GM18519 (cell line): ENCODE data around the gene ZNF862.
"Not testable (repeated sequence)": the region's sequence is repeated elsewhere in the genome, so short reads cannot be mapped to it uniquely, and the experiment has no call there.

ENCODE experiments used
- ATAC-seq: cut with Tn5 transposase; IDR thresholded peaks from one replicate; pipeline ENCODE4 v1.9.1; 2021; ENCODE audit warnings: mild to moderate bottlenecking, moderate library complexity; ENCODE audit not compliant: unreplicated experiment, low FRiP score

The ZNF862 gene

DNA sequence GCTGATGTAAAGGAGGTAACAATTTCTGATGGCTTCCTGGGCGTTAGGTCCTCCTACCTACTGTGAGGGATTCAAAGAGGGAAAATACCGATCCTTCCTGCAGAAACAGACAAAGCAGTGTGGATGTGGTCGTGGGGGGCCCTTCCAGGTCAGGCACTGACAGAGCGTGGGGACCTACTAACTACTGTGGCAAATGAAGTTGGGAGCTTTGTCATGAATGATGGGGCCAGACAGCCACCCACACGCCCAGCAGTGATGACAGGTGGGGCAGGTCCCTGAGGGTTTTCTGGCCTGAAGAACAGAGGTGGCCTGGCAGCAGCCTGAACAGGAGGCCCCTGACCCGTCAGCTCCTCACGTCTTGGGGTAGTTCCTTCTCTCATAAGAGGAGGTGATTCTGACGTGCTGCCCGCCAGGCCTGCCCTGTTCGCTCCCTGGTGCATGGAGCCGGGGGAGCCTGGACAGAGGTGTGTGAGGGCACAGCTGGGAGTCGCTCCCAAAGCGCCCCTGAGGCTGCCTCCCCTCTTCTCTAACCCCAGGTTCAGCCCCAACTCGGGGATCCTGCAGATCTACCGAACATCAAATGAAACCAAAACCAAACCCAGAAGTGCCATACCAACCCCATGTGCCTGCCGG, 39.8 kb downstream of the ZNF862 start:
- ATAC-seq, result no peak

DNA sequence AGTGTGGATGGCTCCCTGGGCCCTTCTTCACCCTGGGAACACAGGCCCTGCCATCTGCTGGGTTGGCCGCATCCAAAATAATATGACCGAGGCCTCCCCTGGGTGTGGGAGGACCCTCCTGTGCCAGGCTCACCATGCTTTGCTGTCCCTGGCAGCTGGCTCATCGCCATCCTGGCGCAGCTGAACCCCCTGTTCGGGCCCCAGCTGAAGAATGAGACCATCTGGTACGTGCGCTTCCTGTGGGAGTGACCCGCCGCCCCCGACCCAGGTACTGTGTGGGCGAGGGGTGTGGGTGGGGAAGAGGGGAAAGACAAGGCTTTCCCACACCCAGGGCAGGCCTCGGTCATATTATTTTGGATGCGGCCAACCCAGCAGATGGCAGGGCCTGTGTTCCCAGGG, 40.3 kb downstream of the ZNF862 start:
- ATAC-seq, result no peak

DNA sequence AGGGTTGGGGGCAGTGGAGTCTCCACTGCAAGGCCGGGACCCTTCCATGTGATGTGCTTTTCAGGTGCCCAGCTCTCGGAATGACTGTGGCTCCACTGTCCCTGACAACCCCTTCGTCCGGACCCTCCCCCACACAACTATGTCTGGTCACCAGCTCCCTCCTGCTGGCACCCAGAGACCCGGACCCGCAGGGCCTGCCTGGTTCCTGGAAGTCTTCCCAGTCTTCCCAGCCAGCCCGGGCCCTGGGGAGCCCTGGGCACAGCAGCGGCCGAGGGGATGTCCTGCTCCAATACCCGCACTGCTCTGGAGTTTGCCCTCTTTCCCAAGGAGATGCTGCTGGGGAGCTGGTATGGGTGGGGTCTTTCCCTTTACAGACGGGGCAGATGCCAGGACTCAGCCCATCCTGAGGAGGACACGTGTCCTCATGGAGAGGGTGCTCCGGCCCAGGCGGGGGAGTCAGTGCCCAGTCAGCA, 41.1 kb downstream of the ZNF862 start:
- ATAC-seq, result no peak

DNA sequence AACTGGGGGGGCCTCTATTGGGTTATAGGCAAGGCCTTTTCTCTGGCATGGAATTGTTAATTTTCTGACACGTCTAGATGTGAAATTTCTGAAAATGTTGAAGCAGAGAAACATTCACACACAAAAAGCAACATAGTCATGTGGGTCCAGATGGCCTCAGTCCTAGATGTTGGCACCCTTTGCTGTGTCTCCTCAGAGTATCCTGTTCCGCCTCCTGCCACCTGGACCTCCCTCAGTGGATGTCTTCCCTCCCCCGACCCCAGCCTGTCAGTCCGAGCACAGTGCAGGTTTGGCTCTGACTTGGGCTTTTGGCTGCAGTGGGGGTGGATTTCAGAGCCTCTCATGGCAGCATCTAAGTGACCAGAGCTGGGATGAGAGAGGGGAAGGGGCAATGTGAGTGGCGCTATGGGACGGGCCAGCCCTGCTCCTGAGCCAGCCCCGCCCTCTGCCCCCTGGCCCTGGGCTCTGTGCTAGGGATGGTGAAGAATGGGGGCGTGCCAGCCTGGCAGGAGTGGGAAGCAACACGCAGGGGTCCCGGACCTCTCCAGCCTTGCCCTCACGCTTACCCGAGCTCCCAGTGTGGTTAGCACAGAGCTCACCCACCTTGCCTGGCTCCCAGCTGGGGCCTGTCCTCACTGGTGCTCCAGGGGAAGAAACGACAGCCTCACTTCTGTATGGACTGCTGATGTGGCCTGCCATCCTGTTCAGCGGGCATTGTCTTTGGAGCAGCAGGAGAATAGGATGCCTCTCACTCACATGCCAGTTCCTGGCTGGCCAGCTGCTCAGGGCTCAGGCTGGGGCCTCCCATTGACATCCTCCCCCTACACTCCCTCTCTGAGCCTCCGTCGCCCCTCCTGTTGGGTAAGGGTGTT, 41.8 kb downstream of the ZNF862 start:
- no peak for ATAC-seq

DNA sequence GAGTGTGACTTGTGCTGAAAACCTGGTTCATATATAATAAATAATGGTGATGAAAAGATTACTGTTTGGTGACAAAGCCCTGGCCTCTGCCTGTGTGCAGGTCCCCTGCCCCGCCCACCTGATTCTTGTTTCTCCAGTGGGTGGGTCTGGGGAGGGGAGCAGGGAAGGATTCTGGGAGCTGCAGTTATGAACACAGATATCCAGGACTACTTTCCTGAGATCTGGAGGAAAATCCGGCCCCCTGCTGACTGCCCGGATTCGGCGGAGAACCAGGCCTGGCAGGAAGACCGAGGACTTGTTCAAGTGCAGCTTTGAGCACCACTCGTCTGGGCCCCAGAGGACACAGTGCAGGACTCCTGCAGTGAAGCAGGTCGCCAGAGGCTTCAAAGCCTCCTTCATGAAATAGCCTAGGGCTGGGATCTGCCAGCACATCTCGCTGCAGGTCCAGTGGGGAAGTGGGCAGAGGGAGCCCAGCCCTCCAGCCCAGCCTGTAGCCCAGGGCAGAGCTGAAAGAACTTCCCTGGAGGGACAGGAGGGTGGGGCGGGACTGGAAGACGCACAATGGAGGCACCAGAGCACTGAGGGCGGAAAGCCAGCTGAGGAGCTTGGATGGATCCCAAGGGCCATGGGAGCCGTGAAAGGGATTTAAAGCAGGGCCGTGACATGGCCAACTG, 42.6 kb downstream of the ZNF862 start:
- ATAC-seq, result no peak

DNA sequence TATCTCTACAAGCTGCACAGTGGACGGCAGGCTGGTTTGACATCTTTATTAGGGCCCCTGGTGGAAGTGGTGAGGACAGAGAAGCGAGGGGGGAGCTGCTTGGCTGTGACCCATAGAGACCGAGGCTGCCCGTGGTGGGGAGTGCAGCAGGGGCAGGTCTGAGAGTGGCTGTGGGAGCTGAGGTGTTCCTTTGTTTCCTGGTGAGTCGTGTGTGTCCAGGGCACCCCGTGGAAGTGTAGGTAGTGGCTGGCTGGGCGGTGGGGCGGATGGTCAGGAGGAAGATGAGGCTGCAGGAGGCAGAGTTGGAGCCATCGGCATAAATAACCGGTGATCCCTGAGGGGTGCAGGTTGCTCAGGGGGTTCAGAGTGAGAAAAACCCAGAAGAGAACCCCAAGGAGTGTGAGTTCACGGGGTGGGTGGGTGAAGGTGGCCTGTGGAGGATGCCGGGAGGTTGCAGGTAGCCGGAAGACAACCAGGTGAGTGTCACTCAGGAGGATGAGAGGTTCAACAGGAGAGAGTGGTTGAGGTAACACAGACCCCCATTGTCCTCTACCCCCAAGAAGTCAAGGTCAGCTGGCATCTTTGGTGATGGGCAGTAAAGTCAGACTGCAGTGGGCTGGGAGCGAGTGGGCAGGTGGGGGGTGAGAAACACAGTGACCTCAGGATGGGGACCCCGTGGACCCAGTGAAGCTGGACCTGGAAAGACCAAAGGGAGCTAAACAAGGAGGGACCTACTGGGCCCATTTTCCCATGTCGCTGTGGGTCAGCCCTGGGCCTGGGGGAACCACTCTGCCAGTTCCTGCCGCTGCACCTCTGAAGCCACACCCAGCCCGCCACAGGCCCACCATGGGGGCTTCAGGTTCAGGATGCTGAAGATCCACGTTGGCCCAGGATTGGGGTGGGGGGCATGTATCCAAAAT, 43.4 kb downstream of the ZNF862 start:
- no peak for ATAC-seq

DNA sequence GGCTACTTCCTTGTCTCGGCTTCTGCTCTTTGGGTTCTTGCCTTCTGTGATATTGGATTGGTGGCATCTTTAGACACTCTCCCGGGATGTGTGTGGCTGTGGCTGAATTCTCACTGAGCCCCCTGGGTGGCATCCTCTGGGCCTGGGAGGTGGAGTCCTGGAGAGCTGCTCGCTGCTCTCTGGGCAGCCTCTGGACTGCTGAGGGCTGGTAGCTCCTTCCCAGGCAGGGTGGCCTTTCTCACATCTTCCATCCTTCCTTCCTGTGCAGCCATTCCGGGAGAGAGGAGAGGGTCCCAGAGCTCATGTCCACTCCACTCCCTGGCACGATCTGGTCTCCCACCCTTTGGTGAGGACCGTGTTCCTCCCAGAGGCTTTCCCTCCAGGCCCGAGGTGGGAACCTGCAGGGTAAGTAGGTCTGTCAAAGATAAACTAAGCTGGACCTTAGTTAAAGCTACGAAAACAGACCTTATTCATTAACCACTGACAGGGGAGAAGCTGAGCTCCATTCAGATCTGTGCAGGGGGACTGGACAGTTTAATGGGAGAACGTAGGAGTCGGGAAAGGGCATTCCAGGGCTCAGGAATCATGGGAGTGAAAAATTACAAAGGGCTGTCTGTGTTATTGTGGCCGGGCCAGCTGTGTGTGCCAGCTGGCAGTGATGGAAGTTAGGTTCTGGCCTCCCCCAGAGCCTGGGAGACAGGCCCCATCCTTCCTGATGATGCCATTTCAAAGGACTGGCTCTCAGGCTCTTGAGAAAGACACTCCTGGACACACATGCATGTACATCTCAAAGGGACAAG, 44.3 kb downstream of the ZNF862 start:
- ATAC-seq, result no peak

DNA sequence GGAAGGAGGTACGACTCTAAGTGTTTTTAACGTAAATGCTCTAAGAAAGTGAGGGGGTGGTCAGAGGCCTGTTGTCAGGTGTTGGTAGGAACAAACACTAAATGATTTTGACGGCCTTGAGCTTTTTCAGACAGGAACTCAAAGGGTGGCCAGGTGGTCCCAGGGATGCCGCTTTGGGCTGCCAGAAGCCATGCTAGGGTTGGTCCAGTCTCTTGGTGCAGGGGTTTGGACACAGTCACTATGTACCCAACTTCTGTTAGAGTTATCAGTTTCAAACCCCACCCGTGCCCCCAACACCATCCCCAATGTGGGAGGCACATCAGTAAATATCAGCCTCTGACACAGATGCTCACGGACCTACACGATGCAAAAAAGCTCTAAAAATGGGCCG, 44.9 kb downstream of the ZNF862 start:
- no peak for ATAC-seq

DNA sequence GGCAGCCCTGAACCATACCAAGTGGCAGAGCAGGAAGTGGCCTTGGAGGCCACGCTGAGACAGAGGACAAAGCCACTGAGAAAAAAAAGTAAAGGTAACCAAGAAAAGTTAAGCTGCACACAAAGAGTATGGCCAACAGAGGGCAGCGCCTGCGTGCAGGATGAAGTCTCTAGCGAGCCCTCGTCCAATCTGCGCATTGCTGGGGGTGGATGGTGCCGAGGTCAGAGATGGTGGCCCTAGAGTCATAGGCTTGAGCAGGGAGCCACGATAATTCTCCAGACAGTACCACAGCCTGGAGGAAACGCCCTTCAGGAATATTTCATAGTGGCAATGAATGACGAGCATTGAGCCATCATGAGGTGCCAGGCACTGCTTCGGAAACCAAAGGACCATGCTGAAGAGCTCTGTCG, 45.3 kb downstream of the ZNF862 start:
- ATAC-seq, result peak; percentile 80

DNA sequence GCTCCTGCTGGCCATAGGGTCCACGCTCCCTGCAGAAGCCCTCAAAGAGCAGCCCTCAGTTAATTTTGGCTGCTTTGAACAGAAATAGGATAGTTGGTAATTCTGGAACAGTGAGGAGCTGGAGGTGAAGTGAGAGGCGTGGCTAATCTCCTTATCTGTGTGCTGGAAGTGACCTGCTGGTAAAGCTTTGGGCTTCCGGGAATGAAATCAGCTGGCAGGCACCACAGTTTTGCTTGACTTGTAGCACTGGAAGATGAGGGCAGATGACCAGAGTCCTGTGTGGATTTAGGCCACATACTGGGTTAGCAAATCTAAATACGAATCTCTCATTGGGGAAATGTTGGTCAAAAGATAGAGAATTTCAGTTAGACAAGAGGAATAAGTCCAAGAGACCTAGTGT, 45.8 kb downstream of the ZNF862 start:
- no peak for ATAC-seq

DNA sequence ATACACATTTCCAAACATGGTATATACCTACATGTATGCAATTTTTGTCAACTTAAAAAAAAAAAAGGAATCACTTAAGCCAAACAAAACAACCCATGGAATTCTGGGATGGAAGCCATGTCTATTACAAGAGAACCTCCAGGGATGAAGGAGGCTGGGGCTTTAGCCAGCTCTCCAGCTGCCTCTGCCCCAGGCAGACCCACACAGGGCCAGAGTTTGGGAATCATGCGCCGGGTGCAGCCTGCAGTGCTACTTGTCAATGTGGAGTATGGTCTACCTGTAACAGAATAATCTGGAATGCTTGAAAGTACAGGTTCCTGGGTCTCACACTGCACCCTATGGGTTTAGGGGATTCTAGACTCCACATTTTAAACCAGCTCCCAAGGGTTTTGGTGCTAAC, 46.4 kb downstream of the ZNF862 start:
- no peak for ATAC-seq

DNA sequence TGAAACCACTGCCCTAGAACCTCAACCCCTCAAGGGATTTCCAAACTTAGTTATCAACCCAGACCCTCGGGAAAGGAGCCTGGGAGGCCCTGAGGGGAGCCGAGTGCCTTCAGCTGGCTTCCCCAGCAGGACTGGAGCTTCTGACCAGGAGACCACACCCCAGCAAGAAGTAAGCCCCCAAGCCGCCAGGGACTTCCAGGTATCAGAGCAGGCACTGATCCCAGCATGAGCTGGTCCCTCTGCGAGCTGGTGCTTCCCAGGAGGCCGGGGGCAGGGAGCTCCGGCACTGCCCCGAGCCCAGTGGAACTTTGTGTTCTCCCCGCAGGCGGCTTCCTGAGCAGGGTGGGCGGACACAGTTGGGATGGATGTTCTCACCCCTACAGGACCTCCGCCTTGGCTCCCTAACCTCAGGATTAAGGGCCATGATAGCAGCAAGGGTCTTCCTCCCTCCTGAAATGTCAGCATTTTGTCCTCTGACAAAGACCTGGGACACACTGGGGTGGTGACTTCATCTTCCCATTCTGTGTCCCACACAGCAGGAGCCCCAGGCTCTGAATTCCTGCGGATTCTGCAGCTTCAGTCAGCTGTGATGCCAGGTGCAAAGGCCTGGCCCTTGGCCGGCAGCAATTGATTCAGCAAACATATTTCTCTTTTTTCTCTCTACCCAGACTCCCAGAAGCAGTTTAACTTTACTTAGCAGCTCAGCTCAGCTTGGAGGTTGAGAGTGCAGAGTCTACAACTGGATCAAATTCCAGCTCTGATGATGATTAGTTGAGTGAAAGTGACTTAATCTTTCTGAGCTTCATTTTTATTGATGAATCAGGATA, 47.2 kb downstream of the ZNF862 start:
- no peak for ATAC-seq

DNA sequence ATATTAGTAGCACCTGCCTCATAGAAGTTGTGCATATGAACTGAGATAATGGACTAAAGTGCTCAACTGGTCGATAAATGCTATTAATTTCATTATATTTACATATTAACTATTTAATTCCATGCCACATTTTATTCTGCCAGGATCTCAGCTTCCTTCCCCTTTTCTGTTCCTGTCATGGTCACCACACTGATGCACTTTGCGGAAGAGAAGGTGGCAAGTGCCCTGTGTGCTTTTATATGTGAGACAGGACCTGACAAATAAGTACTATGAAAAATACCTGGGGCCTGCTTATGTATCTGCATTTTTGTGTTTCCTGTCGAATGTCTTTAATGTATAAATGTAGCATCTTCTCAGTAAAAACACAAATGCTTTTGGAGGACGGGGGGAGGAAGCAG, 47.8 kb downstream of the ZNF862 start:
- ATAC-seq, result no peak

DNA sequence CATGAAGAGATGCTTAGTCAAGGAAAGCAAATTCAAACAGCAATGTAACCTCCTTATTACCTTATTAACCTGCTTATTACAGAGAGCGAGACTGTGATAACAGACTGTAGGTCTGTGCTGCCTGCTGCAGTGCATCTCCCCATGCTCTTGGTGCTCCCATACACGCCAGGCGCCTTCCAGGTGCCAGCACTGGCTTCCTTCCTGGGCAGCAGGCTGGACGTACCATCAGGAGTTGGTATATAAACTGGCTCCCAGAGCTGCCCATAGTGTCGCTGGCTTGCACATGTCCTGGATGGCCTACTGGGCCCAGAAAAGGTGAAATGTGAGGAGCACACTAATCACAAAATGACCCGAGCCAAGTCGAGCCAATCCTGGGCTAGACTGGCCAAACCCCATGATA, 49.1 kb downstream of the ZNF862 start:
- no peak for ATAC-seq

DNA sequence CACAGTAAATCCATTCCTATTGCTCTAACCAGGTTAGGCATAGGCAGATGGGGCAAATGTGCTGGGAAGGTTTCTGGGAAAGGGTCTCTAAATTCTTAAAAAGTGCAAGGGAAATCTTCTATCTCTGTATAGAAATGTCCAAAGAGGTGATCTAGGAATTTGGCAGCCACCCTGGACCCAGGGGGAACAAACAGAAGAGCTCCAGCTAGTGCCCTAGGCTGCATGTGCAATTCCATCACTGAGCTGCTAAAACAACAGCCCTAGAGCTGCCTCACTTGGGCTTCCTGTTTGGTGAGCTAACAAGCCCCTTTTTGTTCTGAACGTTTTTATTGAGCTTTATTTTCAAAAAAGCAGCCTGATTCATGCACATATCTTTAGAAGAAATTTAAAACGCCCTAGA, 52.5 kb downstream of the ZNF862 start:
- ATAC-seq, result not testable (repeated sequence)

DNA sequence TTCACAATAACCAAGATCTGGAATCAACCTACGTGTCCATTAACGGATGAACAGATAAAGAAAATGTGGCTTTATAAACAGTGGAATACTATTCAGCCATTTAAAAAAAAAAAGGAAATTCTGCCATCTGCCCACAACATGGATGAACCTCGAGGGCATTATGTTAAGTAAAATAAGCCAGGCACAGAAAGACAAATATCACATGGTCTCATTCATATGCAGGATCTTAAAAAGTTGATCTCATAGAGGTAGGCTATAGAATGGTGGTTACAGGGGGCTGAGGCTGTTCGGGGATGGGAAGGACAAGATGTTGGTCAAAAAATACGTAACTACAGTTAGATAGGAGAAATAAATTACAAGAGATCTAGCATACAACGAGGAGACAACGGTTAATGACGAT, 56.8 kb downstream of the ZNF862 start:
- not testable (repeated sequence) for ATAC-seq

DNA sequence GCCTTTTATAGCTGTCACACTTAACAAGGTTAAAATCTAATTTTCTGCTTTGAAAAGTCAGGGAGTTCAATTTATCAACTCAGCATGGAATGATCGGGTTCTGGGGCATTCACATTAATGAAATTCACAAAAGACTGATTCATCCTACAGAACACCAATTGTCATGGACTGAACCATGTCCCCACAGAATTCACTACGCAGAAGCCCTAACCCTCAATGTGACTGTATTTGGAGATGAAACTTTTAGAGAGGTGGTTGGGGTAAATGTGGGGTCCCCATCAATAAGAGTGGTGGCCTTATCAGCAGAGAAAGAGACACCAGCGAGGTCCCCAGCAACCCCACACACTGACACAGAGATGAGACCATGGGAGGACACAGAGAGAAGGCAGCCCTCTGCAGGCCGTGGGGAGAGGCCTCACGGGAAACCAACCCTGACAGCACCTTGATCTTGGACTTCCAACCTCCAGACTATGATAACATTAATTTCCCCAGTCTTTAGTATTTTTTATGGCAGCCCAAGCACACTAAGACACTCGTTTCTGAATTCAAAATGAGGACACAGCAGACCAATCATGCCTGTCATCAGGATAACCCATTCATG, 69.7 kb downstream of the ZNF862 start:
- ATAC-seq, result not testable (repeated sequence)

DNA sequence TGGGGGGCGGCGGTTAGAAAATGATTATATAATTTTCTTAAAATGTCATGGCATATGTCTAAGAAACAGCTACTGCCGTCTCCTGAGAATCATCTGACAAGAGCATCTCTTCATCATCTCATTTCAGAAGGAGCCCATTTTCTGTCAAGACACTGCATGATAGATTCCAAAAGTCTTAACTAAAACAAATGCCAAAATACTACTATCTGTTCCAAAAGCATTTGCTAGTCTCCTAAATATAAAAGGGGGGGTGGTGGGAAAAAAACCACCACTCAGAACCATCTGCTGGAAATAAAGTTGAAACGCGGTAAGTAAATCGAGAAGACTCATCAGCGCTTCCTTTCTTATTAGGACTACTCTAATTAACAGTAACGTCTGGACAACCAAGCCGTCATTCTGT, 72.0 kb downstream of the ZNF862 start:
- not testable (repeated sequence) for ATAC-seq
